Measurements from ENCODE around the gene DUSP21.

The DUSP21 gene

GRCh38 chrX:44843753-44844152 is at the start of gene DUSP21:
DUSP21 (plus strand) TSS chrX:44844021; CDS start chrX:44844133, 112 bp downstream.
- Histone ChIP-seq H3K79me2 (ENCODE audit: control insufficient read depth, low read length) (no peaks in the 10 kb centered on the region), H3K4me2 (ENCODE audit: low read length) (no peak within 1 kb of the TSS), H3K4me1 (ENCODE audit: control insufficient read depth, low read length) (no peaks in the 10 kb centered on the region), H4K20me1 (ENCODE audit: control insufficient read depth, insufficient read depth, low read depth, low read length) (no peaks in the 10 kb centered on the region), H3K9me2 (replicated peaks; ENCODE audit: control insufficient read depth, low read length) (no peaks in the 10 kb centered on the region), H3K36me3 (ENCODE audit: control insufficient read depth, low read length) (no peaks in the 10 kb centered on the region), H3K9me3 (ENCODE audit: control insufficient read depth, insufficient read depth, low read length) (no peaks in the 10 kb centered on the region), H3F3A (ENCODE audit: control insufficient read depth, insufficient read depth) (no peaks in the 10 kb centered on the region), H3K27ac (ENCODE audit: low read depth, low read length) (no peak within 1 kb of the TSS), H3K27me3 (ENCODE audit: control insufficient read depth, low read length) (no peaks in the 10 kb centered on the region), H3K4me3 (ENCODE audit: low read length) (no peak within 1 kb of the TSS)
- TF ChIP-seq EZH2phosphoT487 (IDR thresholded peaks at IDR 0.05; ENCODE audit: borderline replicate concordance, low read length) (no peak), CTCF (IDR thresholded peaks at IDR 0.05; ENCODE audit: low read depth, low read length, poor library complexity, severe bottlenecking) (no peak)

- no peak overlapping the region for H3K27ac ChIP-seq (ENCODE audit: low read depth, low read length)
- no peak overlapping the region for H3K4me3 ChIP-seq (ENCODE audit: low read length)
- H4K20me1 ChIP-seq (ENCODE audit: control insufficient read depth, insufficient read depth, low read depth, low read length): no peaks in the 10 kb centered on the region
- no peaks in the 10 kb centered on the region for H3F3A ChIP-seq (ENCODE audit: control insufficient read depth, insufficient read depth)
- TF ChIP-seq EZH2phosphoT487 (IDR thresholded peaks at IDR 0.05; ENCODE audit: borderline replicate concordance, low read length) (no peak), CTCF (IDR thresholded peaks at IDR 0.05; ENCODE audit: low read depth, low read length, poor library complexity, severe bottlenecking) (no peak)
- no peaks in the 10 kb centered on the region for H3K27me3 ChIP-seq (ENCODE audit: control insufficient read depth, low read length)
- H3K4me2 ChIP-seq (ENCODE audit: low read length): no peak overlapping the region
- no peaks in the 10 kb centered on the region for H3K36me3 ChIP-seq (ENCODE audit: control insufficient read depth, low read length)
- no peaks in the 10 kb centered on the region for H3K9me3 ChIP-seq (ENCODE audit: control insufficient read depth, insufficient read depth, low read length)
- no peaks in the 10 kb centered on the region for H3K4me1 ChIP-seq (ENCODE audit: control insufficient read depth, low read length)
- no peaks in the 10 kb centered on the region for H3K9me2 ChIP-seq (replicated peaks; ENCODE audit: control insufficient read depth, low read length)
- no peaks in the 10 kb centered on the region for H3K79me2 ChIP-seq (ENCODE audit: control insufficient read depth, low read length)
Observed at GRCh38 chrX:44795945-44796450, 47.8 kb upstream of the DUSP21 start.

- Histone ChIP-seq H3K27ac (ENCODE audit: low read depth, low read length) (no peak overlapping the region), H3F3A (ENCODE audit: control insufficient read depth, insufficient read depth) (no peaks in the 10 kb centered on the region), H3K36me3 (ENCODE audit: control insufficient read depth, low read length) (no peaks in the 10 kb centered on the region), H3K4me3 (ENCODE audit: low read length) (no peak overlapping the region), H3K9me3 (ENCODE audit: control insufficient read depth, insufficient read depth, low read length) (no peaks in the 10 kb centered on the region), H3K27me3 (ENCODE audit: control insufficient read depth, low read length) (no peaks in the 10 kb centered on the region), H4K20me1 (ENCODE audit: control insufficient read depth, insufficient read depth, low read depth, low read length) (no peaks in the 10 kb centered on the region), H3K4me2 (ENCODE audit: low read length) (no peak overlapping the region), H3K79me2 (ENCODE audit: control insufficient read depth, low read length) (no peaks in the 10 kb centered on the region), H3K4me1 (ENCODE audit: control insufficient read depth, low read length) (no peaks in the 10 kb centered on the region), H3K9me2 (replicated peaks; ENCODE audit: control insufficient read depth, low read length) (no peaks in the 10 kb centered on the region)
- TF ChIP-seq EZH2phosphoT487 (IDR thresholded peaks at IDR 0.05; ENCODE audit: borderline replicate concordance, low read length) (no peak), CTCF (IDR thresholded peaks at IDR 0.05; ENCODE audit: low read depth, low read length, poor library complexity, severe bottlenecking) (no peak)
Observed at GRCh38 chrX:44802613-44803012, 41.2 kb upstream of the DUSP21 start.

Data from DOHH2 (cell line).